GM12878 (cell line): ENCODE data around the gene NCF2. TPM values are rescaled to one million over a fixed set of nuclear protein-coding genes. Genes with fewer than 3 reads are reported as not detected.

Experiments
- ATAC-seq: fragments of 200-7000 bp; cut with Tn5 transposase; 3 replicates; pipeline ENCODE4 v1.9.1; 2020; ENCODE audit warnings: mild to moderate bottlenecking, moderate library complexity
- BruUV-seq: library from RNA; stranded (reverse); fragments of 400-500 nt; replicated peaks from 2 replicates; lab custom pipeline; 2021; lab: Mats Ljungman, UMichigan
- CTCF ChIA-PET: fragments of 300-600 bp; sonication (Branson Sonifier 250); formaldehyde crosslinking; extraction: SDS; loops from one replicate; lab custom pipeline; 2021; ENCODE audit warnings: inconsistent platforms; lab: Yijun Ruan, JAX
- POLR2A ChIA-PET: fragments of 350-600 bp; formaldehyde crosslinking; extraction: SDS; loops from one replicate; lab custom pipeline; 2021; ENCODE audit warnings: inconsistent platforms; lab: Charles Lee
- RAD21 ChIA-PET: fragments of 300-600 bp; sonication (Branson Sonifier 250); formaldehyde crosslinking; loops from one replicate; lab custom pipeline; 2023; ENCODE audit warnings: antibody characterized with exemption; ENCODE audit not compliant: unreplicated experiment; lab: Charles Lee
- SMC1A ChIA-PET: fragments of 300-600 bp; sonication (Branson Sonifier 250); formaldehyde crosslinking; loops from one replicate; lab custom pipeline; 2023; ENCODE audit not compliant: unreplicated experiment, uncharacterized antibody; lab: Charles Lee
- DNase-seq: peaks from one replicate; pipeline ENCODE4 v3.0.0-alpha.2; 2011; ENCODE audit warnings: low read depth, low spot score
- FAIRE-seq: peaks from 3 replicates; lab custom pipeline; 2011; peaks lifted over from hg19 to GRCh38; lab: Jason Lieb, UNC
- H2AFZ ChIP-seq: 2 replicates; pipeline ENCODE4 v1.6.0; 2011; ENCODE audit warnings: low read depth, low read length, control low read depth; ENCODE audit not compliant: control insufficient read depth
- H3K27ac ChIP-seq: 2 replicates; pipeline ENCODE4 v1.5.1; 2011; ENCODE audit warnings: control low read depth; ENCODE audit not compliant: control insufficient read depth, insufficient read depth
- H3K27me3 ChIP-seq, 2 experiments: replicated peaks in 1 of 2; 2 replicates each; pipeline versions ENCODE4 v1.6.0 to v1.6.1; 2011; ENCODE audit warnings: low read length in 1 of 2; ENCODE audit not compliant: control insufficient read depth in 2 of 2, insufficient read depth in 2 of 2
- H3K36me3 ChIP-seq, 2 experiments: 2 replicates each; pipeline ENCODE4 v1.5.1; 2011; ENCODE audit warnings: low read length in 1 of 2; ENCODE audit not compliant: control insufficient read depth in 2 of 2, insufficient read depth in 2 of 2
- H3K4me1 ChIP-seq: 2 replicates; pipeline ENCODE4 v1.6.1; 2011; ENCODE audit warnings: mild to moderate bottlenecking, low read length, moderate library complexity, mixed read lengths; ENCODE audit not compliant: control insufficient read depth, insufficient read depth
- H3K4me2 ChIP-seq: 2 replicates; pipeline ENCODE4 v1.6.0; 2011; ENCODE audit warnings: control low read depth; ENCODE audit not compliant: control insufficient read depth, insufficient read depth
- H3K4me3 ChIP-seq: fragments of 200-600 bp; sonication (generic); 2 replicates; pipeline ENCODE4 v1.5.1; 2016
- H3K79me2 ChIP-seq: 2 replicates; pipeline ENCODE4 v1.6.0; 2011; ENCODE audit warnings: low read length; ENCODE audit not compliant: control insufficient read depth, insufficient read depth
- H3K9ac ChIP-seq: 2 replicates; pipeline ENCODE4 v1.8.0; 2011; ENCODE audit warnings: low read length, control low read depth, mixed read lengths; ENCODE audit not compliant: control insufficient read depth, insufficient read depth
- H3K9me3 ChIP-seq: replicated peaks from 3 replicates; pipeline ENCODE4 v1.5.1; 2011; ENCODE audit warnings: mild to moderate bottlenecking, low read length; ENCODE audit not compliant: control insufficient read depth, insufficient read depth
- H4K20me1 ChIP-seq: 2 replicates; pipeline ENCODE4 v1.6.0; 2011; ENCODE audit not compliant: control insufficient read depth, insufficient read depth
- BRCA1 ChIP-seq: IDR thresholded peaks from 2 replicates; pipeline ENCODE4 v1.6.1; 2011; ENCODE audit warnings: low read depth, low read length, improper control_type of control experiment
- CBFB ChIP-seq: IDR thresholded peaks from 2 replicates; pipeline ENCODE4 v1.6.1; 2016; ENCODE audit warnings: antibody characterized with exemption, low read depth
- DPF2 ChIP-seq: fragments of 450-650 bp; IDR thresholded peaks from 2 replicates; pipeline ENCODE4 v1.6.1; 2017; ENCODE audit warnings: mild to moderate bottlenecking
- NRF1 ChIP-seq: conservative IDR thresholded peaks from 2 replicates; pipeline ENCODE4 v1.6.1; 2011; ENCODE audit warnings: mild to moderate bottlenecking, low read depth, low read length, improper control_type of control experiment
- SP1 ChIP-seq: IDR thresholded peaks from one replicate; pipeline ENCODE4 v1.6.1; 2011; ENCODE audit warnings: low read depth, low read length
- SREBF2 ChIP-seq: IDR thresholded peaks from 2 replicates; pipeline ENCODE4 v1.6.1; 2012; ENCODE audit warnings: mild to moderate bottlenecking, low read length
- TCF7 ChIP-seq: IDR thresholded peaks from 2 replicates; pipeline ENCODE4 v1.6.1; 2014; ENCODE audit warnings: antibody characterized with exemption, borderline replicate concordance
- WGBS: methylation state at CpG from one replicate; pipeline ENCODE4 v1.1.6; 2016; ENCODE audit warnings: low lambda C conversion rate; ENCODE audit not compliant: insufficient replicate concordance, insufficient coverage; ENCODE audit errors: missing lambda C conversion rate; 5-methylcytosine and 5-hydroxymethylcytosine counted together
- in situ Hi-C: fragments of 300-500 bp; cut with MboI; formaldehyde crosslinking; loops from 9 replicates; pipeline ENCODE4 v1.14.3; 2018; ENCODE audit warnings: mixed read lengths
- intact Hi-C: fragments of 100-400 bp; cut with micrococcal nuclease; formaldehyde crosslinking; loops from one replicate; pipeline ENCODE4 v1.14.2; 2022; ENCODE audit not compliant: unreplicated experiment
- polyA plus RNA-seq, 11 experiments: library from polyadenylated mRNA; depleted of rRNA in 4 of 11; unstranded in 6 of 11; stranded (reverse) in 5 of 11; fragments of >200 nt; fragmentation: Nextera tagmentation in 4 of 11; fragmentation: Illumina TruSeq in 1 of 11; extraction: Ambion mirVana in 4 of 11; extraction: Trizol in 1 of 11; gene quantifications; 1 replicate in 1 of 11; 2 replicates in 10 of 11; pipeline versions ENCODE4 v1.2.1 to v1.2.3, GENCODE V29; 2011 to 2016; ENCODE audit warnings: inconsistent platforms in 2 of 11, missing spikeins in 2 of 11, low read depth in 1 of 11
- total RNA-seq, 4 experiments: library from RNA; depleted of rRNA in 3 of 4; stranded (reverse); fragments of >200 nt in 3 of 4; fragmentation: Illumina TruSeq in 1 of 4; extraction: Trizol in 1 of 4; gene quantifications; 2 replicates each; pipeline versions ENCODE4 v1.2.1 to v1.2.3, GENCODE V29; 2013 to 2021
- TF ChIP-seq, protein P1 (sequence below): fragments of 450-650 bp; IDR thresholded peaks from 2 replicates; pipeline ENCODE4 v1.6.1; 2017; ENCODE audit warnings: low read depth, mild to moderate bottlenecking, moderate library complexity
- TF ChIP-seq, protein P2 (sequence below): IDR thresholded peaks from 2 replicates; pipeline ENCODE4 v1.6.1; 2011; ENCODE audit warnings: mild to moderate bottlenecking, low read depth, low read length, moderate library complexity; ENCODE audit not compliant: insufficient replicate concordance

The NCF2 gene
- total and polyA plus RNA-seq, 10 of the 15 experiments (the other 5 are each of a cell fraction or from before 2014, with no cell fraction given), result 31.4 to 256 (median 77.1) TPM

DNA sequence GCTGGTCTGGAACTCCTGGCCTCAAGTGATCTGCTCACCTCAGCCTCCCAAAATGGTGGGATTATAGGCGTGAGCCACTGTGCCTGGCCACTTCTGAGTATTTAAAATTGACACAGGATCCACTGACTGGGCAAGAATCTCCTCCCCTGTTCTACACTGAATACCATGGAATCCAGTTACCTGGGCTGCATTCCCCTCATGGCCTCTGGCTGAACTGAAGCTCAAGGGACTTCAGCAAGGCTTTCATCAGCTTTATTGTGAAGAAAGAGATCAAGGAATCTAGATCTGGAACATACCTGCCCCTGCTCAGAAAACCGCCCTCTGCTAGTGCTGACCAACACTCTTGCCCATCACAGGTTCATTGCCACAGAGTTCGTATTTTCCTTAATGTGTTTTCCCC lies 20.5 kb downstream of the NCF2 start:
- H3K27me3 ChIP-seq, result no peaks in the 10 kb centered on the region
- in situ Hi-C loops, result no loop called here
- ATAC-seq, result no peak
- ChIA-PET CTCF (interaction anchor here (1.2 to 1.7 kb wide), 3 partner anchors 10 to 106 kb away, joined by 3 to 7 read pairs (median 3); no protein-coding TSS in a partner anchor), SMC1A (interaction anchor here (1.0 to 5.1 kb wide), 7 partner anchors 10 to 80 kb away, joined by 3 to 37 read pairs (median 4); partner anchors contain the start of gene NCF2)
- no peaks in the 10 kb centered on the region for H4K20me1 ChIP-seq
- FAIRE-seq, result no peak
- no peaks in the 10 kb centered on the region for H3K9me3 ChIP-seq
- H3K4me2 ChIP-seq, result no peak overlapping the region
- intact Hi-C loops, result no loop called here
- no peak for TF ChIP-seq NRF1
- no peak for TF ChIP-seq DPF2
- TF ChIP-seq, protein P1, sequence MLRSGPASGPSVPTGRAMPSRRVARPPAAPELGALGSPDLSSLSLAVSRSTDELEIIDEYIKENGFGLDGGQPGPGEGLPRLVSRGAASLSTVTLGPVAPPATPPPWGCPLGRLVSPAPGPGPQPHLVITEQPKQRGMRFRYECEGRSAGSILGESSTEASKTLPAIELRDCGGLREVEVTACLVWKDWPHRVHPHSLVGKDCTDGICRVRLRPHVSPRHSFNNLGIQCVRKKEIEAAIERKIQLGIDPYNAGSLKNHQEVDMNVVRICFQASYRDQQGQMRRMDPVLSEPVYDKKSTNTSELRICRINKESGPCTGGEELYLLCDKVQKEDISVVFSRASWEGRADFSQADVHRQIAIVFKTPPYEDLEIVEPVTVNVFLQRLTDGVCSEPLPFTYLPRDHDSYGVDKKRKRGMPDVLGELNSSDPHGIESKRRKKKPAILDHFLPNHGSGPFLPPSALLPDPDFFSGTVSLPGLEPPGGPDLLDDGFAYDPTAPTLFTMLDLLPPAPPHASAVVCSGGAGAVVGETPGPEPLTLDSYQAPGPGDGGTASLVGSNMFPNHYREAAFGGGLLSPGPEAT, result no peak
- no peak for TF ChIP-seq BRCA1
- TF ChIP-seq CBFB, result no peak
- TF ChIP-seq TCF7, result no peak
- TF ChIP-seq, protein P2, sequence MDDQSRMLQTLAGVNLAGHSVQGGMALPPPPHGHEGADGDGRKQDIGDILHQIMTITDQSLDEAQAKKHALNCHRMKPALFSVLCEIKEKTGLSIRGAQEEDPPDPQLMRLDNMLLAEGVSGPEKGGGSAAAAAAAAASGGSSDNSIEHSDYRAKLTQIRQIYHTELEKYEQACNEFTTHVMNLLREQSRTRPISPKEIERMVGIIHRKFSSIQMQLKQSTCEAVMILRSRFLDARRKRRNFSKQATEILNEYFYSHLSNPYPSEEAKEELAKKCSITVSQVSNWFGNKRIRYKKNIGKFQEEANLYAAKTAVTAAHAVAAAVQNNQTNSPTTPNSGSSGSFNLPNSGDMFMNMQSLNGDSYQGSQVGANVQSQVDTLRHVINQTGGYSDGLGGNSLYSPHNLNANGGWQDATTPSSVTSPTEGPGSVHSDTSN, result no peak
- no peak for TF ChIP-seq SREBF2
- TF ChIP-seq SP1, result no peak
- TF ChIP-seq, all 136 proteins: peak for 0
- no peak for DNase-seq
- Histone ChIP-seq H3K9ac (no peak overlapping the region), H3K4me3 (no peak overlapping the region), H3K27ac (no peak overlapping the region), H3K4me1 (peaks cover 9% of the 10 kb centered on the region), H3K36me3 (peaks cover 0 to 41% of the 10 kb centered on the region in 2 experiments; a peak in 2 of 4 replicates), H3K79me2 (no peaks in the 10 kb centered on the region), H2AFZ (no peak overlapping the region)
- POLR2A ChIA-PET, result interaction anchor here (0.7 to 1.7 kb wide), 2 partner anchors 8 to 35 kb away, joined by 3 to 5 read pairs; no protein-coding TSS in a partner anchor
- BruUV-seq, result no TSS peak
- 83% methylated on average over 3 of the region's 3 CpGs for WGBS
- RAD21 ChIA-PET, result interaction anchor here (2.9 kb wide), 1 partner anchor 17 kb away, joined by 10 read pairs; no protein-coding TSS in a partner anchor
